Panc1 (cell line): ENCODE results near the gene DMP1. TPM values are rescaled to one million over a fixed set of nuclear protein-coding genes. Genes with fewer than 3 reads are reported as not detected.

Source experiments
- ATAC-seq: fragments of 200-7000 bp; cut with Tn5 transposase; 2 replicates; pipeline ENCODE4 v1.9.1; 2020; ENCODE audit warnings: mild to moderate bottlenecking, moderate library complexity
- BruUV-seq: library from RNA; stranded (reverse); fragments of 400-500 nt; replicated peaks from 2 replicates; lab custom pipeline; 2021; lab: Mats Ljungman, UMichigan
- CTCF ChIA-PET: fragments of 300-600 bp; sonication (Branson Sonifier 250); formaldehyde crosslinking; loops from one replicate; lab custom pipeline; 2022; ENCODE audit warnings: antibody characterized with exemption; lab: Charles Lee
- POLR2A ChIA-PET: fragments of 300-600 bp; sonication (Branson Sonifier 250); formaldehyde crosslinking; loops from one replicate; lab custom pipeline; 2022; ENCODE audit warnings: antibody characterized with exemption; lab: Charles Lee
- DNase-seq: peaks from one replicate; pipeline ENCODE4 v3.0.0-alpha.2; 2010; ENCODE audit warnings: low read depth, low spot score
- H3K27ac ChIP-seq: 2 replicates; pipeline ENCODE4 v1.5.1; 2011; ENCODE audit warnings: mild to moderate bottlenecking, low read length, inconsistent platforms
- H3K27me3 ChIP-seq: fragments of 200-500 bp; sonication (Bioruptor generic); 2 replicates; pipeline ENCODE4 v1.6.0; 2014; ENCODE audit warnings: low read length, inconsistent platforms; ENCODE audit not compliant: control insufficient read depth, insufficient read depth
- H3K36me3 ChIP-seq: fragments of 200-500 bp; sonication (Bioruptor generic); 2 replicates; pipeline ENCODE4 v1.5.1; 2014; ENCODE audit warnings: inconsistent platforms, mild to moderate bottlenecking, low read length, moderate library complexity; ENCODE audit not compliant: control insufficient read depth, insufficient read depth
- H3K4me1 ChIP-seq: 2 replicates; pipeline ENCODE4 v1.5.1; 2011; ENCODE audit warnings: inconsistent platforms, mild to moderate bottlenecking, low read length, moderate library complexity; ENCODE audit not compliant: control insufficient read depth, insufficient read depth
- H3K4me3 ChIP-seq, 2 experiments: 2 replicates each; pipeline ENCODE4 v1.5.1; 2011 to 2012; ENCODE audit warnings: low read depth in 2 of 2, low read length in 2 of 2, mild to moderate bottlenecking in 2 of 2, inconsistent platforms in 1 of 2, moderate library complexity in 1 of 2
- H3K9me3 ChIP-seq: fragments of 200-500 bp; sonication (Bioruptor generic); 2 replicates; pipeline ENCODE4 v1.5.1; 2014; ENCODE audit warnings: low read depth, mild to moderate bottlenecking, inconsistent platforms, low read length, moderate library complexity; ENCODE audit not compliant: control insufficient read depth, insufficient read depth
- POLR2AphosphoS5 ChIP-seq: IDR thresholded peaks from 2 replicates; pipeline ENCODE4 v1.6.1; 2012; ENCODE audit warnings: mild to moderate bottlenecking, low read depth, low read length, moderate library complexity
- SIN3A ChIP-seq: IDR thresholded peaks from 2 replicates; pipeline ENCODE4 v1.6.1; 2012; ENCODE audit warnings: low read depth, mild to moderate bottlenecking, low read length, moderate library complexity, borderline replicate concordance; ENCODE audit not compliant: insufficient read depth
- TCF7L2 ChIP-seq: IDR thresholded peaks from 2 replicates; pipeline ENCODE4 v1.6.1; 2011; ENCODE audit warnings: mild to moderate bottlenecking, low read depth, low read length, inconsistent platforms
- in situ Hi-C: cut with HindIII; loops from 2 replicates; pipeline ENCODE4 v1.10.0; 2016; ENCODE audit warnings: low sequenced_read_pairs, low pct_unique_long_range_greater_than_20kb
- intact Hi-C: fragments of 100-400 bp; cut with micrococcal nuclease; formaldehyde crosslinking; loops from one replicate; pipeline ENCODE4 v1.10.0; 2022; ENCODE audit not compliant: unreplicated experiment
- total RNA-seq: library from RNA; stranded (reverse); gene quantifications from one replicate; pipeline ENCODE4 v1.2.1, GENCODE V29; 2021; ENCODE audit not compliant: unreplicated experiment
- TF ChIP-seq, protein P1 (sequence below), 2 experiments: IDR thresholded peaks; 2 replicates each; pipeline ENCODE4 v1.6.1; 2011 to 2012; ENCODE audit warnings: low read depth in 2 of 2, control low read depth in 1 of 2, low read length in 1 of 2, mild to moderate bottlenecking in 1 of 2, moderate library complexity in 1 of 2; ENCODE audit not compliant: insufficient read depth in 1 of 2
- TF ChIP-seq, protein P2 (sequence below): fragments of 450-650 bp; IDR thresholded peaks from 2 replicates; pipeline ENCODE4 v1.5.1; 2017; ENCODE audit warnings: mild to moderate bottlenecking

Gene DMP1
- total RNA-seq, 1 experiment from 2014 or later = not detected

DNA sequence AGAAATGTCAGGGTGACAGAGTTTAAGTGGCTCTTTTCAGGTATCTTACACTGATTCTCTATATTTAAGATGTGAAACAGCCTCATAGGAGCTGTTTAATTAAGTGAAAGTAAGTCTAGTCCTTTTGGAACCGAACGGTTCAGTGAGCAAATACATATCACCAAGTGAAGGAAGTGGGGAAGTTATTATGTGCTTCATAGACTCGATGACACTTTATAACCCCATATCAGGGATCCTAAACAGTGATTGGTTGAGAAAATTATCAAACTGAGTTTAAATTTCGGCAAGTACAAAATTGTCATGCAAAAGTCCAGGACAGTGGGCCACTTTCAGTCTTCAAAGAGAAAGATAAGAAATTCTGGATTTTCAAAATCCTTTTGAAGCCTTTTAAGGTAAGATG is 41.9 kb upstream of the DMP1 start, which contains the start of gene DSPP:
Gene DSPP, plus strand, starts transcription at position 301 of the 400 bp plus-strand sequence. CDS start 2,380 bp downstream, outside the sequence.
- TF ChIP-seq POLR2AphosphoS5 (no peak), SIN3A (no peak), TCF7L2 (no peak)
- TF ChIP-seq, protein P1, sequence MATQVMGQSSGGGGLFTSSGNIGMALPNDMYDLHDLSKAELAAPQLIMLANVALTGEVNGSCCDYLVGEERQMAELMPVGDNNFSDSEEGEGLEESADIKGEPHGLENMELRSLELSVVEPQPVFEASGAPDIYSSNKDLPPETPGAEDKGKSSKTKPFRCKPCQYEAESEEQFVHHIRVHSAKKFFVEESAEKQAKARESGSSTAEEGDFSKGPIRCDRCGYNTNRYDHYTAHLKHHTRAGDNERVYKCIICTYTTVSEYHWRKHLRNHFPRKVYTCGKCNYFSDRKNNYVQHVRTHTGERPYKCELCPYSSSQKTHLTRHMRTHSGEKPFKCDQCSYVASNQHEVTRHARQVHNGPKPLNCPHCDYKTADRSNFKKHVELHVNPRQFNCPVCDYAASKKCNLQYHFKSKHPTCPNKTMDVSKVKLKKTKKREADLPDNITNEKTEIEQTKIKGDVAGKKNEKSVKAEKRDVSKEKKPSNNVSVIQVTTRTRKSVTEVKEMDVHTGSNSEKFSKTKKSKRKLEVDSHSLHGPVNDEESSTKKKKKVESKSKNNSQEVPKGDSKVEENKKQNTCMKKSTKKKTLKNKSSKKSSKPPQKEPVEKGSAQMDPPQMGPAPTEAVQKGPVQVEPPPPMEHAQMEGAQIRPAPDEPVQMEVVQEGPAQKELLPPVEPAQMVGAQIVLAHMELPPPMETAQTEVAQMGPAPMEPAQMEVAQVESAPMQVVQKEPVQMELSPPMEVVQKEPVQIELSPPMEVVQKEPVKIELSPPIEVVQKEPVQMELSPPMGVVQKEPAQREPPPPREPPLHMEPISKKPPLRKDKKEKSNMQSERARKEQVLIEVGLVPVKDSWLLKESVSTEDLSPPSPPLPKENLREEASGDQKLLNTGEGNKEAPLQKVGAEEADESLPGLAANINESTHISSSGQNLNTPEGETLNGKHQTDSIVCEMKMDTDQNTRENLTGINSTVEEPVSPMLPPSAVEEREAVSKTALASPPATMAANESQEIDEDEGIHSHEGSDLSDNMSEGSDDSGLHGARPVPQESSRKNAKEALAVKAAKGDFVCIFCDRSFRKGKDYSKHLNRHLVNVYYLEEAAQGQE (IDR thresholded peaks at IDR 0.05; ENCODE audit: insufficient read depth in 1 of 2, low read depth in 2 of 2, low read length in 1 of 2) = no peak
- TF ChIP-seq, protein P2, sequence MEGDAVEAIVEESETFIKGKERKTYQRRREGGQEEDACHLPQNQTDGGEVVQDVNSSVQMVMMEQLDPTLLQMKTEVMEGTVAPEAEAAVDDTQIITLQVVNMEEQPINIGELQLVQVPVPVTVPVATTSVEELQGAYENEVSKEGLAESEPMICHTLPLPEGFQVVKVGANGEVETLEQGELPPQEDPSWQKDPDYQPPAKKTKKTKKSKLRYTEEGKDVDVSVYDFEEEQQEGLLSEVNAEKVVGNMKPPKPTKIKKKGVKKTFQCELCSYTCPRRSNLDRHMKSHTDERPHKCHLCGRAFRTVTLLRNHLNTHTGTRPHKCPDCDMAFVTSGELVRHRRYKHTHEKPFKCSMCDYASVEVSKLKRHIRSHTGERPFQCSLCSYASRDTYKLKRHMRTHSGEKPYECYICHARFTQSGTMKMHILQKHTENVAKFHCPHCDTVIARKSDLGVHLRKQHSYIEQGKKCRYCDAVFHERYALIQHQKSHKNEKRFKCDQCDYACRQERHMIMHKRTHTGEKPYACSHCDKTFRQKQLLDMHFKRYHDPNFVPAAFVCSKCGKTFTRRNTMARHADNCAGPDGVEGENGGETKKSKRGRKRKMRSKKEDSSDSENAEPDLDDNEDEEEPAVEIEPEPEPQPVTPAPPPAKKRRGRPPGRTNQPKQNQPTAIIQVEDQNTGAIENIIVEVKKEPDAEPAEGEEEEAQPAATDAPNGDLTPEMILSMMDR = no peak
- no peaks in the 10 kb centered on the region; the same call in 1 of the 2 replicates for H3K27me3 ChIP-seq
- DNase-seq = no peak
- no peak within 1 kb of the TSS for H3K4me3 ChIP-seq
- in situ Hi-C loops = no loop called here
- no peak for ATAC-seq
- no peaks in the 10 kb centered on the region for H3K4me1 ChIP-seq
- no peaks in the 10 kb centered on the region for H3K9me3 ChIP-seq
- intact Hi-C loops = no loop called here
- ChIA-PET CTCF (no interaction called here), POLR2A (no interaction called here)
- H3K36me3 ChIP-seq = no peaks in the 10 kb centered on the region
- no peak within 1 kb of the TSS for H3K27ac ChIP-seq
- BruUV-seq = no TSS peak

GRCh38 chr4:87614292-87614890 is 35.7 kb upstream of the DMP1 start:
- Histone ChIP-seq H3K9me3 (no peaks in the 10 kb centered on the region), H3K27ac (no peak overlapping the region), H3K27me3 (no peaks in the 10 kb centered on the region; the same call in 1 of the 2 replicates), H3K4me3 (no peak overlapping the region), H3K4me1 (no peaks in the 10 kb centered on the region), H3K36me3 (no peaks in the 10 kb centered on the region)
- POLR2A ChIA-PET = no interaction called here
- ATAC-seq (no peak), DNase-seq (no peak)
- intact Hi-C loops (no loop called here), in situ Hi-C loops (no loop called here)
- CTCF ChIA-PET = no interaction called here
- TF ChIP-seq POLR2AphosphoS5 = no peak
- TF ChIP-seq SIN3A = no peak
- TF ChIP-seq, protein P2 = no peak
- TF ChIP-seq, protein P1 (IDR thresholded peaks at IDR 0.05; ENCODE audit: insufficient read depth in 1 of 2, low read depth in 2 of 2, low read length in 1 of 2) = no peak
- no peak for TF ChIP-seq TCF7L2
- no TSS peak for BruUV-seq
